GM23338 (cell line): ENCODE results near the gene DEDD2. TPM values are rescaled to one million over a fixed set of nuclear protein-coding genes. Genes with fewer than 3 reads are reported as not detected.

ENCODE experiments used
- ATAC-seq: fragments of 200-7000 bp; cut with Tn5 transposase; 3 replicates; pipeline ENCODE4 v1.9.1; 2020
- DNase-seq: peaks from one replicate; pipeline ENCODE4 v3.0.0-alpha.2; 2015; ENCODE audit warnings: low spot score
- H2AFZ ChIP-seq: fragments of 200-600 bp; sonication (generic); 2 replicates; pipeline ENCODE4 v1.8.0; 2016; ENCODE audit warnings: antibody characterized with exemption, mild to moderate bottlenecking, moderate library complexity
- H3F3A ChIP-seq: fragments of 200-600 bp; sonication (generic); replicated peaks from 2 replicates; pipeline ENCODE4 v1.8.0; 2017; ENCODE audit warnings: antibody characterized with exemption, mixed run types, low read depth
- H3K27ac ChIP-seq: fragments of 200-600 bp; sonication (generic); 2 replicates; pipeline ENCODE4 v1.6.1; 2016; ENCODE audit warnings: low read depth
- H3K27me3 ChIP-seq: fragments of 200-600 bp; sonication (generic); 2 replicates; pipeline ENCODE4 v1.8.0; 2016; ENCODE audit warnings: mild to moderate bottlenecking, mixed run types, moderate library complexity; ENCODE audit not compliant: insufficient read depth
- H3K36me3 ChIP-seq: fragments of 200-600 bp; sonication (generic); 2 replicates; pipeline ENCODE4 v1.8.0; 2016; ENCODE audit warnings: mild to moderate bottlenecking; ENCODE audit not compliant: insufficient read depth
- H3K4me1 ChIP-seq: fragments of 200-600 bp; sonication (generic); 2 replicates; pipeline ENCODE4 v1.8.0; 2016; ENCODE audit warnings: mild to moderate bottlenecking, moderate library complexity; ENCODE audit not compliant: insufficient read depth
- H3K4me2 ChIP-seq: fragments of 200-600 bp; sonication (generic); 2 replicates; pipeline ENCODE4 v1.7.1; 2017; ENCODE audit warnings: mixed run types
- H3K4me3 ChIP-seq: fragments of 200-600 bp; sonication (generic); 2 replicates; pipeline ENCODE4 v1.6.1; 2016; ENCODE audit warnings: mixed run types
- H3K79me2 ChIP-seq: fragments of 200-600 bp; sonication (generic); replicated peaks from 2 replicates; pipeline ENCODE4 v1.8.0; 2017; ENCODE audit warnings: mild to moderate bottlenecking; ENCODE audit not compliant: insufficient read depth
- H3K9me2 ChIP-seq: fragments of 200-600 bp; sonication (generic); 2 replicates; pipeline ENCODE4 v1.8.0; 2017; ENCODE audit not compliant: insufficient read depth
- H4K20me1 ChIP-seq: fragments of 200-600 bp; sonication (generic); replicated peaks from 2 replicates; pipeline ENCODE4 v1.8.0; 2017; ENCODE audit warnings: mild to moderate bottlenecking; ENCODE audit not compliant: insufficient read depth
- H3K27ac Mint-ChIP-seq: 2 replicates; pipeline ENCODE4 v1.8.0; 2020; ENCODE audit warnings: inconsistent platforms, mild to moderate bottlenecking, moderate library complexity, mixed read lengths
- H3K27me3 Mint-ChIP-seq: 3 replicates; pipeline ENCODE4 v1.8.0; 2022; ENCODE audit warnings: low read depth, mild to moderate bottlenecking, moderate library complexity, mixed read lengths, inconsistent platforms; ENCODE audit not compliant: insufficient read depth, poor library complexity
- H3K36me3 Mint-ChIP-seq: 3 replicates; pipeline ENCODE4 v1.8.0; 2021; ENCODE audit warnings: low read depth, mild to moderate bottlenecking, inconsistent platforms, moderate library complexity, mixed read lengths
- H3K4me1 Mint-ChIP-seq: 3 replicates; pipeline ENCODE4 v1.8.0; 2020; ENCODE audit warnings: mild to moderate bottlenecking, inconsistent platforms, mixed read lengths
- H3K4me3 Mint-ChIP-seq: 3 replicates; pipeline ENCODE4 v1.8.0; 2021; ENCODE audit warnings: moderate library complexity, mild to moderate bottlenecking, inconsistent platforms, mixed read lengths
- H3K9me3 Mint-ChIP-seq: 3 replicates; pipeline ENCODE4 v1.8.0; 2020; ENCODE audit warnings: moderate library complexity, mild to moderate bottlenecking, inconsistent platforms, mixed read lengths
- CREB1 ChIP-seq: fragments of 250-450 bp; sonication (Bioruptor Pico); IDR thresholded peaks from 2 replicates; pipeline ENCODE4 v1.5.0; 2020; ENCODE audit warnings: low read depth, mild to moderate bottlenecking, moderate library complexity
- EZH2 ChIP-seq: fragments of 200-600 bp; sonication (generic); IDR thresholded peaks from one replicate; pipeline ENCODE4 v1.8.0; 2017; ENCODE audit warnings: antibody characterized with exemption, mild to moderate bottlenecking, low read depth; ENCODE audit not compliant: unreplicated experiment
- JUNB ChIP-seq: IDR thresholded peaks from one replicate; pipeline ENCODE4 v1.6.1; 2016; ENCODE audit warnings: antibody characterized with exemption; ENCODE audit not compliant: unreplicated experiment
- NANOG ChIP-seq: IDR thresholded peaks from 2 replicates; pipeline ENCODE4 v1.6.1; 2016; ENCODE audit warnings: antibody characterized with exemption, borderline replicate concordance
- POLR2AphosphoS5 ChIP-seq: IDR thresholded peaks from 2 replicates; pipeline ENCODE4 v1.6.1; 2016; ENCODE audit warnings: antibody characterized with exemption, low read depth
- STAT1 ChIP-seq: IDR thresholded peaks from one replicate; pipeline ENCODE4 v1.6.1; 2016; ENCODE audit warnings: antibody characterized with exemption; ENCODE audit not compliant: unreplicated experiment
- ZNF114 ChIP-seq: fragments of 250-450 bp; sonication (Bioruptor Pico); IDR thresholded peaks from 2 replicates; pipeline ENCODE4 v1.5.0; 2020; ENCODE audit warnings: mild to moderate bottlenecking, moderate library complexity
- ZNF331 ChIP-seq: fragments of 250-450 bp; sonication (Bioruptor Pico); IDR thresholded peaks from 2 replicates; pipeline ENCODE4 v1.5.0; 2020; ENCODE audit warnings: low read depth, mild to moderate bottlenecking, moderate library complexity
- polyA plus RNA-seq: library from polyadenylated mRNA; unstranded; fragments of >200 nt; fragmentation: Nextera tagmentation; extraction: Ambion mirVana; gene quantifications from 2 replicates; pipeline ENCODE4 v1.2.1, GENCODE V29; 2016
- total RNA-seq: library from RNA; depleted of rRNA; stranded (reverse); fragments of >200 nt; shearing (Covaris generic); gene quantifications from 2 replicates; pipeline ENCODE4 v1.2.3, GENCODE V29; 2014
- TF ChIP-seq, protein P1 (sequence below), 2 experiments: fragments of 200-600 bp in 1 of 2; sonication (generic) in 1 of 2; conservative IDR thresholded peaks; 2 replicates each; pipeline versions ENCODE4 v1.5.1 to v1.6.1; 2016 to 2017; ENCODE audit warnings: antibody characterized with exemption in 2 of 2, low read depth in 2 of 2, mild to moderate bottlenecking in 2 of 2, moderate library complexity in 1 of 2
- TF ChIP-seq, protein P2 (sequence below): IDR thresholded peaks from 2 replicates; pipeline ENCODE4 v1.6.1; 2016; ENCODE audit warnings: antibody characterized with exemption
- TF ChIP-seq, protein P3 (sequence below): IDR thresholded peaks from one replicate; pipeline ENCODE4 v1.6.1; 2018; ENCODE audit warnings: antibody characterized with exemption; ENCODE audit not compliant: unreplicated experiment

Gene DEDD2
- total and polyA plus RNA-seq, 2 experiments from 2014 or later: 23.4 to 63.0 TPM

DNA sequence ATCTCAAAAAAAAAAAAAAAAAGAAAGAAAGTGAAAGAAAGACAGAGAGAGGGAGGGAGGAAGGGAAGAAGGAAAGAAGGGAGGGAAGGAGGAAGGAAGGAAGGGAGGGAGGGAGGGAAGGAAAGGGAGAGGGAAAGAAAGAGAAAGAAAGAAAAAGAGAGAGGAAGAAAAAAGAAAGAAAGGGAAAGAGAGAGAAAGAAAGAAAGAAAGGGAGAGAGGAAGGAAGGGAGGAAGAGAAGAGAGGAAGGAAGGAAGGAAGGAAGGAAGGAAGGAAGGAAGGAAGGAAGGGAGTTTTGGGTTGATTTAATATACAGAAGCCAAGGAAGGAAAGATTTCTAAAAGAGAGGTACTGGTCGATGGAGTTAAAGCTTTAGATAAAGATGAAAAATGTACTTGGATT, 28.8 kb downstream of the DEDD2 start:
- H3K4me3 ChIP-seq: no peak overlapping the region
- H3K27me3 ChIP-seq: no peaks in the 10 kb centered on the region
- H2AFZ ChIP-seq: no peak overlapping the region
- no peaks in the 10 kb centered on the region; the same call in 1 of the 2 replicates for H4K20me1 ChIP-seq
- Mint-ChIP-seq H3K4me3 (no peak overlapping the region), H3K36me3 (peaks cover 5% of the 10 kb centered on the region), H3K9me3 (peaks cover 10% of the 10 kb centered on the region), H3K27me3 (peaks cover under 1% of the 10 kb centered on the region), H3K27ac (no peak overlapping the region), H3K4me1 (peaks cover 15% of the 10 kb centered on the region)
- no peaks in the 10 kb centered on the region for H3K79me2 ChIP-seq
- H3K9me2 ChIP-seq: no peaks in the 10 kb centered on the region
- H3K4me2 ChIP-seq: no peak overlapping the region
- H3K27ac ChIP-seq: no peak overlapping the region
- ATAC-seq: no peak
- H3K4me1 ChIP-seq: no peaks in the 10 kb centered on the region
- TF ChIP-seq, protein P1, sequence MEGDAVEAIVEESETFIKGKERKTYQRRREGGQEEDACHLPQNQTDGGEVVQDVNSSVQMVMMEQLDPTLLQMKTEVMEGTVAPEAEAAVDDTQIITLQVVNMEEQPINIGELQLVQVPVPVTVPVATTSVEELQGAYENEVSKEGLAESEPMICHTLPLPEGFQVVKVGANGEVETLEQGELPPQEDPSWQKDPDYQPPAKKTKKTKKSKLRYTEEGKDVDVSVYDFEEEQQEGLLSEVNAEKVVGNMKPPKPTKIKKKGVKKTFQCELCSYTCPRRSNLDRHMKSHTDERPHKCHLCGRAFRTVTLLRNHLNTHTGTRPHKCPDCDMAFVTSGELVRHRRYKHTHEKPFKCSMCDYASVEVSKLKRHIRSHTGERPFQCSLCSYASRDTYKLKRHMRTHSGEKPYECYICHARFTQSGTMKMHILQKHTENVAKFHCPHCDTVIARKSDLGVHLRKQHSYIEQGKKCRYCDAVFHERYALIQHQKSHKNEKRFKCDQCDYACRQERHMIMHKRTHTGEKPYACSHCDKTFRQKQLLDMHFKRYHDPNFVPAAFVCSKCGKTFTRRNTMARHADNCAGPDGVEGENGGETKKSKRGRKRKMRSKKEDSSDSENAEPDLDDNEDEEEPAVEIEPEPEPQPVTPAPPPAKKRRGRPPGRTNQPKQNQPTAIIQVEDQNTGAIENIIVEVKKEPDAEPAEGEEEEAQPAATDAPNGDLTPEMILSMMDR (conservative IDR thresholded peaks at IDR 0.05; ENCODE audit: low read depth in 2 of 2): no peak
- TF ChIP-seq CREB1 (no peak), POLR2AphosphoS5 (no peak), ZNF331 (no peak)
- no peak for DNase-seq
- H3F3A ChIP-seq: no peaks in the 10 kb centered on the region
- no peaks in the 10 kb centered on the region for H3K36me3 ChIP-seq

DNA sequence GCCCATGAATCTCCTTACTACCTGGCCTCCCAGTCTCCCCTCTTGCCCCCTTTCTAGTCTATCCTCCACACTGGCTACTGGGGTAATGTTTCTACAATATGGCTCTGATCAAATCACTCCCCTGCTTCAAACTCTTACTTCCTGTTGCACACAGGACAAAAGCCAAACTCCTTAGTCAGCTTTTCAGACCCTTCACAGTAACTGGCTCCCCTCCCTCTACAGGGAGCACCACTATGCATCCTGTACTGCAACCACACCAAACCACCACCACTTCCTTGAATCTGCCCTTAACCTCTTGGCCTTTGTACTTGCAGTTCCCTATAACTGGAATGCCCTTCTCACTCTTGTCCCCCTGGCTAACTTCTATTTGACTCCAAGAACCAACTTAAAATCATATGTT, 32.2 kb downstream of the DEDD2 start:
- no peak overlapping the region for H3K27ac Mint-ChIP-seq
- DNase-seq: no peak
- Histone ChIP-seq H3K4me2 (no peak overlapping the region), H4K20me1 (no peaks in the 10 kb centered on the region; the same call in 1 of the 2 replicates), H3K27ac (no peak overlapping the region), H2AFZ (no peak overlapping the region), H3K27me3 (peaks cover 20% of the 10 kb centered on the region), H3F3A (0 out of 2 replicates have a peak, but pooled peaks cover 2% of the 10 kb centered on the region), H3K9me2 (no peaks in the 10 kb centered on the region), H3K79me2 (no peaks in the 10 kb centered on the region), H3K4me1 (no peaks in the 10 kb centered on the region), H3K4me3 (no peak overlapping the region), H3K36me3 (no peaks in the 10 kb centered on the region)
- no peak overlapping the region; the same call in 2 of the 3 replicates for H3K4me3 Mint-ChIP-seq
- ATAC-seq: no peak
- peaks cover under 1% of the 10 kb centered on the region for H3K27me3 Mint-ChIP-seq
- TF ChIP-seq POLR2AphosphoS5 (no peak), JUNB (no peak), EZH2 (no peak), STAT1 (no peak), ZNF331 (no peak), ZNF114 (CRISPR knock-in tag) (no peak), NANOG (no peak)
- TF ChIP-seq, protein P2, sequence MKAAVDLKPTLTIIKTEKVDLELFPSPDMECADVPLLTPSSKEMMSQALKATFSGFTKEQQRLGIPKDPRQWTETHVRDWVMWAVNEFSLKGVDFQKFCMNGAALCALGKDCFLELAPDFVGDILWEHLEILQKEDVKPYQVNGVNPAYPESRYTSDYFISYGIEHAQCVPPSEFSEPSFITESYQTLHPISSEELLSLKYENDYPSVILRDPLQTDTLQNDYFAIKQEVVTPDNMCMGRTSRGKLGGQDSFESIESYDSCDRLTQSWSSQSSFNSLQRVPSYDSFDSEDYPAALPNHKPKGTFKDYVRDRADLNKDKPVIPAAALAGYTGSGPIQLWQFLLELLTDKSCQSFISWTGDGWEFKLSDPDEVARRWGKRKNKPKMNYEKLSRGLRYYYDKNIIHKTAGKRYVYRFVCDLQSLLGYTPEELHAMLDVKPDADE: no peak
- TF ChIP-seq, protein P3, sequence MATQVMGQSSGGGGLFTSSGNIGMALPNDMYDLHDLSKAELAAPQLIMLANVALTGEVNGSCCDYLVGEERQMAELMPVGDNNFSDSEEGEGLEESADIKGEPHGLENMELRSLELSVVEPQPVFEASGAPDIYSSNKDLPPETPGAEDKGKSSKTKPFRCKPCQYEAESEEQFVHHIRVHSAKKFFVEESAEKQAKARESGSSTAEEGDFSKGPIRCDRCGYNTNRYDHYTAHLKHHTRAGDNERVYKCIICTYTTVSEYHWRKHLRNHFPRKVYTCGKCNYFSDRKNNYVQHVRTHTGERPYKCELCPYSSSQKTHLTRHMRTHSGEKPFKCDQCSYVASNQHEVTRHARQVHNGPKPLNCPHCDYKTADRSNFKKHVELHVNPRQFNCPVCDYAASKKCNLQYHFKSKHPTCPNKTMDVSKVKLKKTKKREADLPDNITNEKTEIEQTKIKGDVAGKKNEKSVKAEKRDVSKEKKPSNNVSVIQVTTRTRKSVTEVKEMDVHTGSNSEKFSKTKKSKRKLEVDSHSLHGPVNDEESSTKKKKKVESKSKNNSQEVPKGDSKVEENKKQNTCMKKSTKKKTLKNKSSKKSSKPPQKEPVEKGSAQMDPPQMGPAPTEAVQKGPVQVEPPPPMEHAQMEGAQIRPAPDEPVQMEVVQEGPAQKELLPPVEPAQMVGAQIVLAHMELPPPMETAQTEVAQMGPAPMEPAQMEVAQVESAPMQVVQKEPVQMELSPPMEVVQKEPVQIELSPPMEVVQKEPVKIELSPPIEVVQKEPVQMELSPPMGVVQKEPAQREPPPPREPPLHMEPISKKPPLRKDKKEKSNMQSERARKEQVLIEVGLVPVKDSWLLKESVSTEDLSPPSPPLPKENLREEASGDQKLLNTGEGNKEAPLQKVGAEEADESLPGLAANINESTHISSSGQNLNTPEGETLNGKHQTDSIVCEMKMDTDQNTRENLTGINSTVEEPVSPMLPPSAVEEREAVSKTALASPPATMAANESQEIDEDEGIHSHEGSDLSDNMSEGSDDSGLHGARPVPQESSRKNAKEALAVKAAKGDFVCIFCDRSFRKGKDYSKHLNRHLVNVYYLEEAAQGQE: no peak
- TF ChIP-seq, protein P1 (conservative IDR thresholded peaks at IDR 0.05; ENCODE audit: low read depth in 2 of 2): no peak
- H3K9me3 Mint-ChIP-seq: no peaks in the 10 kb centered on the region
- H3K4me1 Mint-ChIP-seq: peaks cover 19% of the 10 kb centered on the region
- H3K36me3 Mint-ChIP-seq: no peaks in the 10 kb centered on the region; the same call in 2 of the 3 replicates
